WI38 (cell line): ENCODE measurements around the gene SLC38A3.

Experiments used
- H3K4me3 ChIP-seq: 2 replicates; pipeline ENCODE4 v1.5.1; 2011; ENCODE audit warnings: low read depth, mild to moderate bottlenecking, control low read depth, low read length
- TF ChIP-seq, protein P1 (sequence below): IDR thresholded peaks from 2 replicates; pipeline ENCODE4 v1.5.1; 2012; ENCODE audit warnings: low read depth, mild to moderate bottlenecking, control low read depth, low read length

Gene SLC38A3

DNA sequence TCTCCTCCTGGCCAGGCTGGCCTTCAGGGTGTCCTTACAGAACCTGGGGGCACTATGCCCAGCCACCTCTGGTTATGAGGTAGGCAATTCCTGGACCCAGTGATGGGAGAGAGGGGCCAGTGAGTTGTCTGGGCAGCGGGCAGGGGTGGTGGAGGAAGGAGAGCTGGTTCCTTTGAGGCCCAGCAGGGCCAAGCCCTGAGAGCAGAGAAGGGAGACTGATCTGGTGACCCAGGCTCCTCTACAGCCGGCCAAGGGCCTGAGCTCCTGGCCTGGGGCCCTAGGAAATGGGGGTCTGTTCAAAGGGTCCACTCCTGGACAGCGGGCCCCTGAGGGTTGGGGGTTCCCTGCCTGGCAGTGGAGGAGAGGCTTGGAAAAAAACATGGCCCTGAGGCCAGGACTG lies 7.9 kb downstream of the SLC38A3 start:
- TF ChIP-seq, protein P1, sequence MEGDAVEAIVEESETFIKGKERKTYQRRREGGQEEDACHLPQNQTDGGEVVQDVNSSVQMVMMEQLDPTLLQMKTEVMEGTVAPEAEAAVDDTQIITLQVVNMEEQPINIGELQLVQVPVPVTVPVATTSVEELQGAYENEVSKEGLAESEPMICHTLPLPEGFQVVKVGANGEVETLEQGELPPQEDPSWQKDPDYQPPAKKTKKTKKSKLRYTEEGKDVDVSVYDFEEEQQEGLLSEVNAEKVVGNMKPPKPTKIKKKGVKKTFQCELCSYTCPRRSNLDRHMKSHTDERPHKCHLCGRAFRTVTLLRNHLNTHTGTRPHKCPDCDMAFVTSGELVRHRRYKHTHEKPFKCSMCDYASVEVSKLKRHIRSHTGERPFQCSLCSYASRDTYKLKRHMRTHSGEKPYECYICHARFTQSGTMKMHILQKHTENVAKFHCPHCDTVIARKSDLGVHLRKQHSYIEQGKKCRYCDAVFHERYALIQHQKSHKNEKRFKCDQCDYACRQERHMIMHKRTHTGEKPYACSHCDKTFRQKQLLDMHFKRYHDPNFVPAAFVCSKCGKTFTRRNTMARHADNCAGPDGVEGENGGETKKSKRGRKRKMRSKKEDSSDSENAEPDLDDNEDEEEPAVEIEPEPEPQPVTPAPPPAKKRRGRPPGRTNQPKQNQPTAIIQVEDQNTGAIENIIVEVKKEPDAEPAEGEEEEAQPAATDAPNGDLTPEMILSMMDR, result no peak
- H3K4me3 ChIP-seq, result no peak overlapping the region

- TF ChIP-seq, protein P1, result no peak
- no peak overlapping the region for H3K4me3 ChIP-seq
These were observed 8.3 kb downstream of the SLC38A3 start for GRCh38 chr3:50213373-50213772.

GRCh38 chr3:50214824-50215223 lies 9.8 kb downstream of the SLC38A3 start:
- no peak overlapping the region for H3K4me3 ChIP-seq
- TF ChIP-seq, protein P1, result no peak

GRCh38 chr3:50215529-50215928 lies 10.5 kb downstream of the SLC38A3 start:
- TF ChIP-seq, protein P1, result no peak
- no peak overlapping the region for H3K4me3 ChIP-seq

DNA sequence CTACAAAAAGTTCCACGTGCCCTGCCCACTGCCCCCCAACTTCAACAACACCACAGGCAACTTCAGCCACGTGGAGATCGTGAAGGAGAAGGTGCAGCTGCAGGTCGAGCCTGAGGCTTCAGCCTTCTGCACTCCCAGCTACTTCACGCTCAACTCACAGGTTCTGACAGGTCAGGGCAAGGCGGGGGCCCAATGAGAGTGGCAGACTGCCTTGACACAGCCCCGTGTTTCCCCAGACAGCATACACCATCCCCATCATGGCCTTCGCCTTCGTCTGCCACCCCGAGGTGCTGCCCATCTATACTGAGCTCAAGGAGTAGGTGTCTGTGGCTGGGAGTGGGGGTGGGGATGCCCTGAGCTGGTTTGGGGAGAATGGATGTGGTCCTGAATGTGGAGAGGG lies 12.6 kb downstream of the SLC38A3 start:
- TF ChIP-seq, protein P1, result no peak

DNA sequence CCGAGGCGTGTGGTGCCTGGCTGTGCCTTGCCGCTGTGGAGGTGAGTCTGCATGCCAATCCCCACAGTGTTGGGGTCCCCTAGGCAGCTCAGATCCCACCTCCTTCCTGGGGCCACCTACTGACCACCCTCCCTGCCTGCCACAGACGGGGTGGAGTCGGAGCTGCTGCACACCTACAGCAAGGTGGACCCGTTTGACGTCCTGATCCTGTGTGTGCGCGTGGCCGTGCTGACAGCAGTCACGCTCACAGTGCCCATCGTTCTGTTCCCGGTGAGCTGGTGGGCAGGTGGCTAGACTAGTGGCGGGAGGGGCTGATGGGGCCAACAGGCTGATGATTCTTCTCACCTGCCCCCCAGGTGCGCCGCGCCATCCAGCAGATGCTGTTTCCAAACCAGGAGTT lies 13.4 kb downstream of the SLC38A3 start:
- no peak overlapping the region for H3K4me3 ChIP-seq
- TF ChIP-seq, protein P1, result no peak

More for the DNA sequence above, 12.6 kb downstream of the SLC38A3 start:
- no peak overlapping the region for H3K4me3 ChIP-seq

GRCh38 chr3:50219285-50219684 lies 14.2 kb downstream of the SLC38A3 start:
- H3K4me3 ChIP-seq, result no peak overlapping the region
- TF ChIP-seq, protein P1, result no peak
